IPS DF 6.9 (cell line): ENCODE results near the gene PLPPR2.
"Not testable (repeated sequence)": the region's sequence is repeated elsewhere in the genome, so short reads cannot be mapped to it uniquely, and the experiment has no call there.

Experiments used
- DNase-seq: peaks from one replicate; pipeline ENCODE4 v3.0.0-alpha.2; 2013; ENCODE audit warnings: low read depth, low spot score
- H3K27ac ChIP-seq: one replicate; pipeline ENCODE4 v1.5.1; 2013; ENCODE audit warnings: low read length, control low read depth
- H3K27me3 ChIP-seq: 2 replicates; pipeline ENCODE4 v1.6.1; 2013; ENCODE audit warnings: mild to moderate bottlenecking, low read length; ENCODE audit not compliant: control insufficient read depth, insufficient read depth
- H3K36me3 ChIP-seq: 2 replicates; pipeline ENCODE4 v1.6.1; 2013; ENCODE audit warnings: low read length; ENCODE audit not compliant: control insufficient read depth, insufficient read depth
- H3K4me1 ChIP-seq: 2 replicates; pipeline ENCODE4 v1.6.1; 2013; ENCODE audit warnings: low read length; ENCODE audit not compliant: control insufficient read depth, insufficient read depth
- H3K4me3 ChIP-seq: 2 replicates; pipeline ENCODE4 v1.5.1; 2013; ENCODE audit warnings: mild to moderate bottlenecking, low read length
- H3K9me3 ChIP-seq: 2 replicates; pipeline ENCODE4 v1.6.1; 2013; ENCODE audit warnings: low read length, inconsistent platforms; ENCODE audit not compliant: control insufficient read depth, insufficient read depth
- WGBS: extraction: QIAGEN DNeasy Blood & Tissue Kit; methylation state at CpG from one replicate; pipeline ENCODE4 v1.1.7; 2013; ENCODE audit warnings: mixed read lengths, missing lambda C conversion rate; ENCODE audit not compliant: insufficient read length, insufficient coverage; 5-methylcytosine and 5-hydroxymethylcytosine counted together

Gene PLPPR2

GRCh38 chr19:11330127-11330526, 25.1 kb upstream of the PLPPR2 start:
- no CpG with 5 or more reads among the region's 4 CpGs for WGBS
- no peaks in the 10 kb centered on the region for H3K27me3 ChIP-seq
- H3K9me3 ChIP-seq, result no peaks in the 10 kb centered on the region
- no peaks in the 10 kb centered on the region for H3K4me1 ChIP-seq
- no peak for DNase-seq
- no peak overlapping the region for H3K27ac ChIP-seq
- no peak overlapping the region for H3K4me3 ChIP-seq
- H3K36me3 ChIP-seq, result peaks cover 2% of the 10 kb centered on the region

GRCh38 chr19:11331502-11331901, 23.7 kb upstream of the PLPPR2 start:
- no peak overlapping the region for H3K4me3 ChIP-seq
- no peak overlapping the region for H3K27ac ChIP-seq
- no peaks in the 10 kb centered on the region for H3K4me1 ChIP-seq
- H3K9me3 ChIP-seq, result no peaks in the 10 kb centered on the region
- H3K27me3 ChIP-seq, result no peaks in the 10 kb centered on the region
- whole genome bisulfite sequencing, result no CpG with 5 or more reads among the region's 4 CpGs
- H3K36me3 ChIP-seq, result peaks cover 6% of the 10 kb centered on the region
- no peak for DNase-seq

GRCh38 chr19:11332822-11333221, 22.4 kb upstream of the PLPPR2 start:
- no CpG with 5 or more reads among the region's 5 CpGs for WGBS
- Histone ChIP-seq H3K9me3 (no peaks in the 10 kb centered on the region), H3K27me3 (no peaks in the 10 kb centered on the region), H3K4me1 (no peaks in the 10 kb centered on the region), H3K36me3 (peaks cover 6% of the 10 kb centered on the region), H3K27ac (no peak overlapping the region), H3K4me3 (no peak overlapping the region)
- DNase-seq, result no peak

GRCh38 chr19:11333838-11334237, 21.4 kb upstream of the PLPPR2 start:
- WGBS, result no CpG with 5 or more reads among the region's 9 CpGs
- not testable (repeated sequence) for DNase-seq, H3K9me3 ChIP-seq, H3K27ac ChIP-seq, H3K4me1 ChIP-seq, H3K36me3 ChIP-seq, H3K4me3 ChIP-seq, H3K27me3 ChIP-seq

- H3K36me3 ChIP-seq, result peaks cover 6% of the 10 kb centered on the region
- no CpG with 5 or more reads among the region's 17 CpGs for WGBS
- H3K9me3 ChIP-seq, result no peaks in the 10 kb centered on the region
These were observed 19.6 kb upstream of the PLPPR2 start for GRCh38 chr19:11335449-11336146.

GRCh38 chr19:11337080-11337479, 18.2 kb upstream of the PLPPR2 start:
- Histone ChIP-seq H3K9me3 (no peaks in the 10 kb centered on the region), H3K27ac (no peak overlapping the region), H3K36me3 (peaks cover 6% of the 10 kb centered on the region), H3K27me3 (no peaks in the 10 kb centered on the region), H3K4me1 (peaks cover 1% of the 10 kb centered on the region; the same call in 1 of the 2 replicates), H3K4me3 (no peak overlapping the region)
- DNase-seq, result no peak
- WGBS, result no CpG with 5 or more reads among the region's 14 CpGs

More at GRCh38 chr19:11335449-11336146, 19.6 kb upstream of the PLPPR2 start:
- H3K4me1 ChIP-seq, result peaks cover 1% of the 10 kb centered on the region; the same call in 1 of the 2 replicates
- no peak for DNase-seq
- H3K27me3 ChIP-seq, result no peaks in the 10 kb centered on the region
- no peak overlapping the region for H3K27ac ChIP-seq
- H3K4me3 ChIP-seq, result no peak overlapping the region

GRCh38 chr19:11338121-11338520, 17.1 kb upstream of the PLPPR2 start:
- Histone ChIP-seq H3K4me3 (no peak overlapping the region), H3K9me3 (no peaks in the 10 kb centered on the region), H3K27ac (no peak overlapping the region), H3K4me1 (peaks cover 1% of the 10 kb centered on the region; the same call in 1 of the 2 replicates), H3K27me3 (no peaks in the 10 kb centered on the region), H3K36me3 (peaks cover 6% of the 10 kb centered on the region)
- DNase-seq, result no peak
- no CpG with 5 or more reads among the region's 7 CpGs for WGBS

GRCh38 chr19:11338569-11339253, 16.5 kb upstream of the PLPPR2 start:
- Histone ChIP-seq H3K27ac (no peak overlapping the region), H3K9me3 (no peaks in the 10 kb centered on the region), H3K4me1 (peaks cover 1% of the 10 kb centered on the region; the same call in 1 of the 2 replicates), H3K4me3 (peak overlapping the region; percentile 80; the same call in 1 of the 2 replicates), H3K27me3 (no peaks in the 10 kb centered on the region), H3K36me3 (peaks cover 6% of the 10 kb centered on the region)
- DNase-seq, result no peak
- WGBS, result no CpG with 5 or more reads among the region's 21 CpGs

- no peaks in the 10 kb centered on the region for H3K9me3 ChIP-seq
- WGBS, result no CpG with 5 or more reads among the region's 53 CpGs
- H3K27me3 ChIP-seq, result no peaks in the 10 kb centered on the region
- peaks cover 1% of the 10 kb centered on the region; the same call in 1 of the 2 replicates for H3K4me1 ChIP-seq
- peak within 1 kb of the TSS; percentile 80; the same call in 1 of the 2 replicates for H3K4me3 ChIP-seq
- peaks cover 6% of the 10 kb centered on the region for H3K36me3 ChIP-seq
- DNase-seq, result peak; percentile 81
- no peak within 1 kb of the TSS for H3K27ac ChIP-seq
These were observed 15.8 kb upstream of the PLPPR2 start, which contains the start of gene RAB3D for GRCh38 chr19:11339254-11340098. TSS of gene RAB3D (minus strand) at chr19:11339657. CDS start at chr19:11337399, 2,258 bp downstream.

GRCh38 chr19:11340099-11340467, 15.1 kb upstream of the PLPPR2 start:
- no CpG with 5 or more reads among the region's 8 CpGs for whole genome bisulfite sequencing
- H3K9me3 ChIP-seq, result not testable (repeated sequence)

More at GRCh38 chr19:11340099-11340467, 15.1 kb upstream of the PLPPR2 start:
- not testable (repeated sequence) for H3K36me3 ChIP-seq, H3K4me1 ChIP-seq, DNase-seq, H3K27me3 ChIP-seq, H3K27ac ChIP-seq, H3K4me3 ChIP-seq
